ENCODE data around the gene CEP295NL. TPM values are rescaled to one million over a fixed set of nuclear protein-coding genes. Genes with fewer than 3 reads are reported as not detected.
A peak's percentile ranks its signal among the peaks of the same experiment; 100 is the strongest.
"Not testable (repeated sequence)": the region's sequence is repeated elsewhere in the genome, so short reads cannot be mapped to it uniquely, and the experiment has no call there.

CEP295NL gene
- total RNA-seq, 6 experiments from 2014 or later = 0.85 to 2.7 (median 1.6) TPM

GRCh38 chr17:78917451-78918275 is 14.7 kb upstream of the CEP295NL start:
- H3K9me3 Mint-ChIP-seq = no peaks in the 10 kb centered on the region
- H3K27me3 Mint-ChIP-seq (ENCODE audit: insufficient read depth) = no peaks in the 10 kb centered on the region
- no peak for DNase-seq
- TF ChIP-seq CTCF (IDR thresholded peaks at IDR 0.05) = no peak
- H3K4me1 Mint-ChIP-seq (ENCODE audit: low read depth) = peaks cover 66% of the 10 kb centered on the region
- H3K4me3 Mint-ChIP-seq = no peak overlapping the region
- H3K27ac Mint-ChIP-seq = peak overlapping the region; percentile 32; the same call in 1 of the 2 replicates
- H3K36me3 Mint-ChIP-seq (ENCODE audit: low read depth) = peaks cover 16% of the 10 kb centered on the region; the same call in 1 of the 2 replicates

- H3K4me3 Mint-ChIP-seq = peak overlapping the region; percentile 10
- H3K27ac Mint-ChIP-seq = peak overlapping the region; percentile 64
- no peaks in the 10 kb centered on the region for H3K9me3 Mint-ChIP-seq
- peak; percentile 59 for DNase-seq
- TF ChIP-seq CTCF (IDR thresholded peaks at IDR 0.05) = no peak
- peaks cover 56% of the 10 kb centered on the region for H3K4me1 Mint-ChIP-seq (ENCODE audit: low read depth)
- peaks cover 21% of the 10 kb centered on the region for H3K36me3 Mint-ChIP-seq (ENCODE audit: low read depth)
- no peaks in the 10 kb centered on the region for H3K27me3 Mint-ChIP-seq (ENCODE audit: insufficient read depth)
These were observed 13.1 kb upstream of the CEP295NL start for GRCh38 chr17:78915872-78916632.

GRCh38 chr17:78913115-78913514 is 10.1 kb upstream of the CEP295NL start:
- no peaks in the 10 kb centered on the region for H3K9me3 Mint-ChIP-seq
- H3K27me3 Mint-ChIP-seq (ENCODE audit: insufficient read depth) = peaks cover 3% of the 10 kb centered on the region
- DNase-seq = no peak
- H3K4me1 Mint-ChIP-seq (ENCODE audit: low read depth) = peaks cover 51% of the 10 kb centered on the region
- no peak for TF ChIP-seq CTCF (IDR thresholded peaks at IDR 0.05)
- peaks cover 25% of the 10 kb centered on the region for H3K36me3 Mint-ChIP-seq (ENCODE audit: low read depth)
- no peak overlapping the region for H3K4me3 Mint-ChIP-seq
- no peak overlapping the region for H3K27ac Mint-ChIP-seq

- H3K4me1 Mint-ChIP-seq (ENCODE audit: low read depth) = peaks cover 43% of the 10 kb centered on the region
- no peak for TF ChIP-seq CTCF (IDR thresholded peaks at IDR 0.05)
- H3K36me3 Mint-ChIP-seq (ENCODE audit: low read depth) = peaks cover 25% of the 10 kb centered on the region
- peaks cover 3% of the 10 kb centered on the region for H3K27me3 Mint-ChIP-seq (ENCODE audit: insufficient read depth)
- no peaks in the 10 kb centered on the region for H3K9me3 Mint-ChIP-seq
- H3K4me3 Mint-ChIP-seq = no peak overlapping the region
- no peak overlapping the region for H3K27ac Mint-ChIP-seq
- no peak for DNase-seq
These were observed 9.1 kb upstream of the CEP295NL start for GRCh38 chr17:78912082-78912481.

GRCh38 chr17:78911543-78911942 is 8.5 kb upstream of the CEP295NL start:
- Mint-ChIP-seq H3K36me3 (ENCODE audit: low read depth) (peaks cover 25% of the 10 kb centered on the region), H3K4me1 (ENCODE audit: low read depth) (peaks cover 40% of the 10 kb centered on the region)
- DNase-seq; H3K27me3 Mint-ChIP-seq (ENCODE audit: insufficient read depth); H3K27ac Mint-ChIP-seq; H3K9me3 Mint-ChIP-seq; H3K4me3 Mint-ChIP-seq: not testable (repeated sequence)

All from HFFc6 (cell line).